Effector memory CD4-positive, alpha-beta T cell (primary cell): ENCODE measurements around the gene ZNF23.
"Not testable (repeated sequence)": the region's sequence is repeated elsewhere in the genome, so short reads cannot be mapped to it uniquely, and the experiment has no call there.

Source experiments
- DNase-seq, 3 donors: peaks; one replicate each; pipeline ENCODE4 v3.0.0-alpha.2; 2020
- H3K27ac ChIP-seq: 2 replicates; pipeline ENCODE4 v1.7.0; 2013; ENCODE audit warnings: mild to moderate bottlenecking, low read length, moderate library complexity; ENCODE audit not compliant: insufficient read depth, poor library complexity, severe bottlenecking
- H3K27me3 ChIP-seq: replicated peaks from 2 replicates; pipeline ENCODE4 v1.7.0; 2013; ENCODE audit warnings: mild to moderate bottlenecking, low read length; ENCODE audit not compliant: insufficient read depth, control insufficient read depth, poor library complexity, severe bottlenecking
- H3K36me3 ChIP-seq: 2 replicates; pipeline ENCODE4 v1.7.0; 2013; ENCODE audit warnings: mild to moderate bottlenecking, low read length, moderate library complexity; ENCODE audit not compliant: control insufficient read depth, insufficient read depth
- H3K4me1 ChIP-seq: 2 replicates; pipeline ENCODE4 v1.7.0; 2013; ENCODE audit warnings: low read length, mild to moderate bottlenecking; ENCODE audit not compliant: control insufficient read depth, insufficient read depth, poor library complexity, severe bottlenecking
- H3K4me3 ChIP-seq: 2 replicates; pipeline ENCODE4 v1.7.0; 2013; ENCODE audit warnings: low read length, low read depth, mild to moderate bottlenecking; ENCODE audit not compliant: insufficient read depth, poor library complexity, severe bottlenecking
- H3K9me3 ChIP-seq: 2 replicates; pipeline ENCODE4 v1.7.0; 2013; ENCODE audit warnings: mild to moderate bottlenecking, low read length, moderate library complexity; ENCODE audit not compliant: control insufficient read depth
- total RNA-seq, 3 donors: gene quantifications; one replicate each; lab custom pipeline; 2026; lab: John Stamatoyannopoulos, UW

The ZNF23 gene
- 1.4 to 1.8 (median 1.5) reads per million in 3 donors for total RNA-seq

GRCh38 chr16:71461686-71462648, at the start of gene ZNF23:
ZNF23 (minus strand) TSS chr16:71462247; CDS start chr16:71456796, 5,451 bp downstream.
- peak within 1 kb of the TSS; percentile 76 for H3K27ac ChIP-seq
- peaks cover 3% of the 10 kb centered on the region for H3K4me1 ChIP-seq
- peak within 1 kb of the TSS; percentile 99 for H3K4me3 ChIP-seq
- DNase-seq: peak; percentile 51 to 60 (median 56)
- H3K27me3 ChIP-seq: no peaks in the 10 kb centered on the region
- H3K36me3 ChIP-seq: no peaks in the 10 kb centered on the region
- H3K9me3 ChIP-seq: no peaks in the 10 kb centered on the region

GRCh38 chr16:71507061-71507460, 45.0 kb upstream of the ZNF23 start:
- no peak for DNase-seq
- H3K4me1 ChIP-seq: no peaks in the 10 kb centered on the region
- H3K27ac ChIP-seq: no peak overlapping the region
- H3K9me3 ChIP-seq: no peaks in the 10 kb centered on the region
- H3K27me3 ChIP-seq: no peaks in the 10 kb centered on the region
- H3K4me3 ChIP-seq: no peak overlapping the region
- no peaks in the 10 kb centered on the region for H3K36me3 ChIP-seq

GRCh38 chr16:71504901-71505300, 42.9 kb upstream of the ZNF23 start:
- no peak overlapping the region for H3K4me3 ChIP-seq
- no peaks in the 10 kb centered on the region for H3K9me3 ChIP-seq
- no peaks in the 10 kb centered on the region for H3K27me3 ChIP-seq
- DNase-seq: no peak
- no peaks in the 10 kb centered on the region for H3K4me1 ChIP-seq
- H3K27ac ChIP-seq: no peak overlapping the region
- H3K36me3 ChIP-seq: no peaks in the 10 kb centered on the region

- not testable (repeated sequence) for H3K4me1 ChIP-seq, H3K4me3 ChIP-seq, H3K27me3 ChIP-seq, H3K9me3 ChIP-seq, H3K36me3 ChIP-seq, DNase-seq, H3K27ac ChIP-seq
These were observed 42.0 kb upstream of the ZNF23 start for GRCh38 chr16:71504051-71504450.

- H3K27me3 ChIP-seq: no peaks in the 10 kb centered on the region
- no peaks in the 10 kb centered on the region for H3K36me3 ChIP-seq
- H3K9me3 ChIP-seq: no peaks in the 10 kb centered on the region
- no peak overlapping the region for H3K4me3 ChIP-seq
- H3K27ac ChIP-seq: no peak overlapping the region
- H3K4me1 ChIP-seq: no peaks in the 10 kb centered on the region
- no peak for DNase-seq
These were observed 39.5 kb upstream of the ZNF23 start for GRCh38 chr16:71501547-71501946.

- Histone ChIP-seq H3K4me1 (no peaks in the 10 kb centered on the region), H3K36me3 (no peaks in the 10 kb centered on the region), H3K27ac (no peak overlapping the region), H3K27me3 (no peaks in the 10 kb centered on the region), H3K4me3 (no peak overlapping the region), H3K9me3 (no peaks in the 10 kb centered on the region)
- DNase-seq: no peak
These were observed 38.9 kb upstream of the ZNF23 start for GRCh38 chr16:71500964-71501363.

- Histone ChIP-seq H3K27me3 (no peaks in the 10 kb centered on the region), H3K9me3 (no peaks in the 10 kb centered on the region), H3K4me1 (no peaks in the 10 kb centered on the region), H3K4me3 (no peak overlapping the region), H3K36me3 (no peaks in the 10 kb centered on the region), H3K27ac (no peak overlapping the region)
- DNase-seq: peak in 2 of 3 donors; percentile 2 to 21
These were observed 37.8 kb upstream of the ZNF23 start for GRCh38 chr16:71499775-71500364.

- Histone ChIP-seq H3K27ac (no peak overlapping the region), H3K27me3 (no peaks in the 10 kb centered on the region), H3K4me3 (no peak overlapping the region), H3K36me3 (no peaks in the 10 kb centered on the region), H3K9me3 (no peaks in the 10 kb centered on the region), H3K4me1 (no peaks in the 10 kb centered on the region)
- DNase-seq: no peak
These were observed 36.0 kb upstream of the ZNF23 start for GRCh38 chr16:71498031-71498430.

GRCh38 chr16:71493213-71493612, 31.2 kb upstream of the ZNF23 start:
- no peak for DNase-seq
- Histone ChIP-seq H3K9me3 (no peaks in the 10 kb centered on the region), H3K4me3 (no peak overlapping the region), H3K4me1 (no peaks in the 10 kb centered on the region), H3K27ac (no peak overlapping the region), H3K36me3 (no peaks in the 10 kb centered on the region), H3K27me3 (no peaks in the 10 kb centered on the region)

GRCh38 chr16:71492786-71493185, 30.7 kb upstream of the ZNF23 start:
- no peak overlapping the region for H3K27ac ChIP-seq
- H3K27me3 ChIP-seq: no peaks in the 10 kb centered on the region
- no peaks in the 10 kb centered on the region for H3K4me1 ChIP-seq
- no peak overlapping the region for H3K4me3 ChIP-seq
- H3K36me3 ChIP-seq: no peaks in the 10 kb centered on the region
- DNase-seq: no peak
- H3K9me3 ChIP-seq: no peaks in the 10 kb centered on the region
